ENCODE results near the gene DHRS9.
"Not testable (repeated sequence)": the region's sequence is repeated elsewhere in the genome, so short reads cannot be mapped to it uniquely, and the experiment has no call there.

GRCh38 chr2:169054575-169054974 is 14.8 kb upstream of the DHRS9 start:
- not testable (repeated sequence) for TF ChIP-seq CTCF (IDR thresholded peaks at IDR 0.05; ENCODE audit: insufficient read depth, low read length, poor library complexity, severe bottlenecking); EZH2phosphoT487 (conservative IDR thresholded peaks at IDR 0.05; ENCODE audit: low read length)
